NCI-H2196 treated with DMSO at 0.1 percent for 48 hours (cell line): ENCODE data around the gene ALG13.
"Not testable (repeated sequence)": the region's sequence is repeated elsewhere in the genome, so short reads cannot be mapped to it uniquely, and the experiment has no call there.

Experiments
- DNase-seq: peaks from one replicate; lab custom pipeline; 2025; ENCODE audit not compliant: unreplicated experiment; lab: John Stamatoyannopoulos, UW

ALG13 gene

DNA sequence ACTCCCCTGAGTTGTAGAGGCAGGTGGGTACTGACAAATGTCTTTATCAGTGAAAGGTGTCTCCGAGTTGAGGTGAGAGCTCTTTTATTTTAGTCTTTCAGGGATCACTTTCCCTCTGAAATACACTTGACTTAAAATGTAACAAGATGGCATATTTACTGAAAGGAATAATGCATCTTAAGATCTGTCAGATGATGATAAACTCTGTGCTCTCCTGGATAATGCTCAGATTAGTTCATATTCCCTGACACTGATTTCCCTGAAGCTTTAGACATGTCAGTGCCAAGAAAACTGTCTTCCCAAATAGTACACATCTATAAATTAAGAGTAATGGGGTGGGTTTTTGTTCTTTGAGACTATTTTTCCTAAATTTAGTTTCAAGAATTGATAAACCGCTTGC lies 75.5 kb downstream of the ALG13 start:
- no peak for DNase-seq

- DNase-seq: no peak
Measured at GRCh38 chrX:111759686-111760085, 78.7 kb downstream of the ALG13 start.

DNA sequence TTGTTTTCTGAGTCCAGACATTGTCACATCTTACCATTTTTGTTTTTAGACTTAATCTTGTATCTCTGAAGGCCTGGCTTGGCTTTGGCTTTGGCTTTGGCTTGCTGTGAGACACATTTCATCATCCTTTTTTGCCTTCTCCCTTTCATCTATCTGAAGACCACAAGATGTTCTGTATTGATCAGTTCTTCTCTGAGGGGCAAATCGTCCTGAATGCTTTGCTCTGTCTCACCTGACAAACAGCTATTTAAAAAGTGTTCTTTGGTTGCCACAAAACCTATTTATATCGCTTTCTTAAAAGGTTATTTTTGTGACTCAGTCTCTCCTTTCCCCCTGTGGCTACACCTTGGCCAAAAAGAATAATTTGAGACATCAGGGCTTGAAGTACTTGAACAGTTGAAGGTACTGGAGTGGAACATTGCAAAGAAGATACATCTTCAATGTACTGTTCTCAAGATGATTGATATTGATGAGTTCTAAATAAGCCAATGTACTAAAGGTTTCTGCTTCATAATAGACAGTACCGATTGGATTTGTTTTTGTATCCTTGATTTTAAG lies 80.7 kb downstream of the ALG13 start:
- no peak for DNase-seq

GRCh38 chrX:111778591-111778990 lies 97.6 kb downstream of the ALG13 start:
- no peak for DNase-seq

- DNase-seq: no peak
Measured at GRCh38 chrX:111779582-111779981, 98.6 kb downstream of the ALG13 start.

- no peak for DNase-seq
Measured at GRCh38 chrX:111784667-111785066, 103.7 kb downstream of the ALG13 start.

GRCh38 chrX:111790054-111790453 lies 109.1 kb downstream of the ALG13 start:
- not testable (repeated sequence) for DNase-seq
